Activated CD4-positive, alpha-beta T cell treated with anti-CD3 and anti-CD28 coated beads, Interleukin-2, amount 50 U/mL, for 48 hours (primary cell): ENCODE results near the gene SNF8.

Experiments used
- DNase-seq, 2 experiments: peaks; one replicate each; pipeline ENCODE4 v3.0.0-alpha.2; 2020

Gene SNF8

DNA sequence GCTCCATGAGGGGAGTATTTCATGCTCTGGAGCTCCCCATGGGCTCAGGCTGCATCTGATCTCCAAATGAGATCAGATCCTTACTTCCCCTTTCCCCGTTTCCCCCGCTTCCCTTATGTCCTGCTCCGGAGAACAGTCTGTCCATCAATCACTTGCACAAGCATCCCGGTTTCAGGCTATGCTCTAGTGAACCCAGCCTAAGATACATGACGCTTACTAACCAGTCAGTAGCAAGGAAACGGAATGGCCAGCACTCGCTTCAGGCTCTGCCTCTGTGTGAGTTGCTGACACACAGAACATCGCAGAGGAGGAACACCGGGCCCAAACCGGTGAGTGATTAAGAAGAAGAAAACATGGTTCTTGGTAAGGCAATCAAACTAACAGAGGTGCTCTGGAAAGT, 61.5 kb downstream of the SNF8 start:
- DNase-seq = no peak

- no peak for DNase-seq
These were observed 62.4 kb downstream of the SNF8 start for GRCh38 chr17:48882272-48882671.
